Peyer's patch (tissue), 4 donors: Measurements from ENCODE around the gene SDR39U1.

ENCODE experiments used
- POLR2A ChIP-seq, 2 donors: fragments of 450-650 bp; IDR thresholded peaks; one replicate each; pipeline ENCODE4 v1.5.1; 2017; ENCODE audit warnings: antibody characterized with exemption in 2 of 2, mild to moderate bottlenecking in 2 of 2, moderate library complexity in 2 of 2
- TF ChIP-seq, protein P1 (sequence below), 6 experiments: fragments of 450-650 bp in 4 of 6; fragments of 200-600 bp in 2 of 6; sonication (generic) in 1 of 6; IDR thresholded peaks; one replicate each; pipeline ENCODE4 v1.5.1; 2017 to 2019; ENCODE audit warnings: antibody characterized with exemption in 6 of 6, mild to moderate bottlenecking in 3 of 6, moderate library complexity in 1 of 6

DNA sequence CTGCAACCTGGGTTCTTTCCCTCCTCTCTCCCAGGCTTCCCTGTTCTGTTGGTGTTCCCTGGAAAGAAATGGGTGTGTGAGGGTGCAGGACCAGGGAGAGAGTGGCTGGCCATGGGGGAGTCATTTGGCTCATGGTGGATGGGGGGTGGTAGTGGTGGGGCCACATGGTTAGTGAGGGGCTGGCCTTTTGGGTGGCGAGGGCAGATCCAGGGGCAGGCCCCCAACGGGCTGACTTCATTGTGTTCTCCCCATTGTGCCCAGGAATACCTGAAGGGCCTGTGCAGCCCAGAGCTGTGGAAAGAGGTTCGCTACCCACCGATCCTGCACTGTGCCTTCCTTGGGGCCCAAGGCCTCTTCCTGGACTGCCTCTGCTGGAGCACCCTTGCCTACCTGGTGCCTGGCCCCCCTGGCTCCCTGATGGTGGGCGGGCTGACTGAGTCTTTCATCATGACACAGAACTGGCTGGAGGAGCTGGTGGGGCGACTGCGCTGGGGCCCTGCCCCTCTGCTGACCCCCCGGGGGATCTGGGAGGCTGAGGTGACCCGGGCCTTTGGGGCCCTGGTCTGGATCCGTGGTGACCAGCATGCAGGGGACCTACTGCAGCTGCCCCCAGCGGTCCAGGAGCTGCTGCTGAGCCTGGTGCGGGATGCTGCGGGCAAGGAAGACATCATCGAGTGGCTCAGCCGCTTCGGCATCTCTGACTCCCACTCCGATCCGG is 34.8 kb downstream of the SDR39U1 start:
- TF ChIP-seq, protein P1, sequence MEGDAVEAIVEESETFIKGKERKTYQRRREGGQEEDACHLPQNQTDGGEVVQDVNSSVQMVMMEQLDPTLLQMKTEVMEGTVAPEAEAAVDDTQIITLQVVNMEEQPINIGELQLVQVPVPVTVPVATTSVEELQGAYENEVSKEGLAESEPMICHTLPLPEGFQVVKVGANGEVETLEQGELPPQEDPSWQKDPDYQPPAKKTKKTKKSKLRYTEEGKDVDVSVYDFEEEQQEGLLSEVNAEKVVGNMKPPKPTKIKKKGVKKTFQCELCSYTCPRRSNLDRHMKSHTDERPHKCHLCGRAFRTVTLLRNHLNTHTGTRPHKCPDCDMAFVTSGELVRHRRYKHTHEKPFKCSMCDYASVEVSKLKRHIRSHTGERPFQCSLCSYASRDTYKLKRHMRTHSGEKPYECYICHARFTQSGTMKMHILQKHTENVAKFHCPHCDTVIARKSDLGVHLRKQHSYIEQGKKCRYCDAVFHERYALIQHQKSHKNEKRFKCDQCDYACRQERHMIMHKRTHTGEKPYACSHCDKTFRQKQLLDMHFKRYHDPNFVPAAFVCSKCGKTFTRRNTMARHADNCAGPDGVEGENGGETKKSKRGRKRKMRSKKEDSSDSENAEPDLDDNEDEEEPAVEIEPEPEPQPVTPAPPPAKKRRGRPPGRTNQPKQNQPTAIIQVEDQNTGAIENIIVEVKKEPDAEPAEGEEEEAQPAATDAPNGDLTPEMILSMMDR (IDR thresholded peaks at IDR 0.05), result no peak
- no peak for TF ChIP-seq POLR2A (IDR thresholded peaks at IDR 0.05)
